Muscle of leg (tissue), 11 donors: Measurements from ENCODE around the gene SLC66A2. TPM values are rescaled to one million over a fixed set of nuclear protein-coding genes. Genes with fewer than 3 reads are reported as not detected.

ENCODE experiments used
- DNase-seq: peaks from one replicate; pipeline ENCODE4 v3.0.0; 2013
- H3K27ac ChIP-seq: one replicate; pipeline ENCODE4 v1.5.1; 2013; ENCODE audit warnings: mild to moderate bottlenecking, low read length, control low read depth
- H3K27me3 ChIP-seq: one replicate; pipeline ENCODE4 v1.6.1; 2013; ENCODE audit warnings: low read length; ENCODE audit not compliant: control insufficient read depth, insufficient read depth
- H3K36me3 ChIP-seq: one replicate; pipeline ENCODE4 v1.6.1; 2013; ENCODE audit warnings: low read length; ENCODE audit not compliant: control insufficient read depth, insufficient read depth
- H3K4me1 ChIP-seq: one replicate; pipeline ENCODE4 v1.6.1; 2013; ENCODE audit warnings: low read length; ENCODE audit not compliant: control insufficient read depth, insufficient read depth
- H3K4me3 ChIP-seq: one replicate; pipeline ENCODE4 v1.5.1; 2013; ENCODE audit warnings: low read length, control low read depth
- H3K9me3 ChIP-seq: replicated peaks from 2 replicates; pipeline ENCODE4 v1.6.1; 2013; ENCODE audit warnings: low read depth, low read length; ENCODE audit not compliant: control insufficient read depth
- WGBS: methylation state at CpG from one replicate; pipeline ENCODE4 v1.1.5; 2013; ENCODE audit warnings: missing lambda C conversion rate; ENCODE audit not compliant: insufficient coverage; 5-methylcytosine and 5-hydroxymethylcytosine counted together
- polyA plus RNA-seq, 8 donors: library from polyadenylated mRNA; unstranded; fragments of 120-200 nt; gene quantifications; one replicate each; pipeline versions ENCODE4 v1.2.1 to v1.2.3, GENCODE V29; 2013; ENCODE audit warnings: inconsistent platforms in 1 of 8, low replicate concordance in 1 of 8; ENCODE audit not compliant: insufficient read length in 8 of 8, insufficient read depth in 1 of 8
- total RNA-seq: library from RNA; stranded (reverse); fragments of 120-200 nt; gene quantifications from one replicate; pipeline ENCODE4 v1.2.4, GENCODE V29; 2013

The SLC66A2 gene
- total and polyA plus RNA-seq, 9 donors: 23.1 to 33.7 (median 25.8) TPM

DNA sequence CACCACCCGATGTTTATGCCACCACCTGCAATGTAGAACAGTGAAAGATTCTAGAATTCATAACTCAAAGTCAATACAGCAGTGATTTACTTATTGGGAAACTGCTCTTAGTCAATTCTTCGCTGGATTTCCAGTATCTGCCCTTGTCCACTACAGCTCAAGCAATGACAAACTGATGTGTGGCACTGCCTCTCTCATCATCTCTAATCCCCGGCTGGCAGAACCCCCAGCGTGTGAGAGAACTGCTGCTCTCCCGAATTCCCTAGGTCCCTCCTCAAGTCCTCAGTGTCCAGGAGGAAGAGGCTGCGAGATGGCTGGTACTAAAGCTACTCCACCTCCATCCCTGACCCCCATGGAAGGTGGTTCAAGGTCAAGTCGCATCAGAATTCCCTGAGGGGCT, 35.3 kb upstream of the SLC66A2 start:
- Histone ChIP-seq H3K4me3 (peak overlapping the region; percentile 91), H3K4me1 (peaks cover 11% of the 10 kb centered on the region), H3K36me3 (peaks cover 26% of the 10 kb centered on the region), H3K27ac (peak overlapping the region; percentile 20), H3K27me3 (no peaks in the 10 kb centered on the region), H3K9me3 (no peaks in the 10 kb centered on the region)
- peak; percentile 22 for DNase-seq
- WGBS: 44% methylated on average over 5 of the region's 7 CpGs

DNA sequence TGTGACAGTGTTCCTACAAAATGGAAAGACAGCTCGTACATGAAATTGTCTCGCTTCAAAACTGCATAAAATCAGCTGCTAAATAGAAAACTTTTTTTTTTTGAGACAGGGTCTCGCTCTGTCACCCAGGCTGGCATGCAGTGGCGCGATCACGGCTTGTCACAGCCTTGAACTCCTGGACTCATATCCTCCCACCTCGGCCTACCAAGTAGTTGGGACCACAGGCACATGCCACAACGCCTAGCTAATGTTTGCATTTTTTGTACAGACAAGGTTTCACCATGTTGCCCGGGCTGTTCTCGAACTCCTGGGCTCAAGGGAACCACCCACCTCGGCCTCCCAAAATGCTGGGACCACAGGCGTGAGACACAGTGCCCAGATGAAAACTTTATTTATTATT, 33.7 kb upstream of the SLC66A2 start:
- Histone ChIP-seq H3K4me1 (peaks cover 11% of the 10 kb centered on the region), H3K9me3 (no peaks in the 10 kb centered on the region), H3K36me3 (peaks cover 26% of the 10 kb centered on the region), H3K27ac (no peak overlapping the region), H3K27me3 (no peaks in the 10 kb centered on the region), H3K4me3 (no peak overlapping the region)
- DNase-seq: no peak
- 92% methylated on average over 11 of the region's 12 CpGs for WGBS

DNA sequence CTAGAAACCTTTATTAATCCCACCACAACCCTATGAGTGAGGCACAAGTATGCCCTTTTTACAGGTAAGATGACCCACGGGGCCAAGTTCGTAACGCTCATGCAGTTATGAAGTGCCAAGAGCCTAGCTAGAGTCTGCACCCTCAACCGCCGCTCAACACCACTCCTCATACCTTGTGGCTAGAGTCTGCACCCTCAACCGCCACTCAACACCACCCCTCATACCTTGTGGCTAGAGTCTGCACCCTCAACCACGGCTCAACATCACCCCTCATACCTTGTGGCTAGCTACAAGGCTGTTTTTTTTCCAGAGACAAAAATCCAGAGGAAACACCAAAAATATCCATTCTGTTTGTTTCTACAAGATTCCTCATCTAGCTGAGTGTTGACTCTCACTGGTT, 32.3 kb upstream of the SLC66A2 start:
- H3K27ac ChIP-seq: no peak overlapping the region
- no peaks in the 10 kb centered on the region for H3K27me3 ChIP-seq
- peaks cover 31% of the 10 kb centered on the region for H3K36me3 ChIP-seq
- no peak overlapping the region for H3K4me3 ChIP-seq
- no peak for DNase-seq
- H3K9me3 ChIP-seq: no peaks in the 10 kb centered on the region
- peaks cover 6% of the 10 kb centered on the region for H3K4me1 ChIP-seq
- 96% methylated on average over 7 of the region's 7 CpGs for WGBS

- H3K27me3 ChIP-seq: no peaks in the 10 kb centered on the region
- 100% methylated on average over 2 of the region's 4 CpGs for WGBS
- H3K27ac ChIP-seq: no peak overlapping the region
- peak; percentile 32 for DNase-seq
- no peak overlapping the region for H3K4me3 ChIP-seq
- H3K9me3 ChIP-seq: no peaks in the 10 kb centered on the region
- H3K4me1 ChIP-seq: peaks cover 6% of the 10 kb centered on the region
- H3K36me3 ChIP-seq: peaks cover 31% of the 10 kb centered on the region
These were observed 31.8 kb upstream of the SLC66A2 start for GRCh38 chr18:79983253-79983652.

GRCh38 chr18:79982736-79983135, 31.3 kb upstream of the SLC66A2 start:
- no peak overlapping the region for H3K4me3 ChIP-seq

GRCh38 chr18:79980585-79980984, 29.1 kb upstream of the SLC66A2 start:
- H3K4me1 ChIP-seq: no peaks in the 10 kb centered on the region
- H3K27ac ChIP-seq: no peak overlapping the region
- H3K4me3 ChIP-seq: no peak overlapping the region
- H3K27me3 ChIP-seq: no peaks in the 10 kb centered on the region
- H3K36me3 ChIP-seq: peaks cover 44% of the 10 kb centered on the region
- H3K9me3 ChIP-seq: no peaks in the 10 kb centered on the region
- WGBS: 82% methylated on average over 6 of the region's 13 CpGs
- no peak for DNase-seq

More at GRCh38 chr18:79982736-79983135, 31.3 kb upstream of the SLC66A2 start:
- no peaks in the 10 kb centered on the region for H3K9me3 ChIP-seq
- peaks cover 6% of the 10 kb centered on the region for H3K4me1 ChIP-seq
- no peaks in the 10 kb centered on the region for H3K27me3 ChIP-seq
- H3K27ac ChIP-seq: no peak overlapping the region
- 78% methylated on average over 3 of the region's 6 CpGs for WGBS
- peaks cover 33% of the 10 kb centered on the region for H3K36me3 ChIP-seq
- DNase-seq: peak; percentile 21

DNA sequence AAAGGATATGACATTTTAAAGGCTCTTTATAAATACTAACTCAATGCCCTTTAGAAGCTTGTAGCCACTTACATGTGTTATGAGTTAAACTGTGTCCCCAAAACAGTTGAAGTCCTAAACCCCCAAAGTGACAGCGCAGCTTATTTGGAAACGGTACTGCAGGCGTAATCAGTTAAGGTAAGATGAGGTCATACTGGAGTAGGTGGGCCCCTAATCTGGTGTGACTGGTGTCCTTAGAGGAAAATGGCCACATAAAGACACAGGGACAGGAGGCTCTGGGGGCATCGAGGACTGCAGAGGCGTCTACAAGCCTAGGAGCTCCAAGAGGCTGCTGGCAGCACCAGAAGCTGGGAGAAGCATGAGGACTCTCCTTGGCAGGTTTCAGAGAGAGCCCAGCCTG, 28.4 kb upstream of the SLC66A2 start:
- 79% methylated on average over 5 of the region's 5 CpGs for WGBS
- H3K9me3 ChIP-seq: no peaks in the 10 kb centered on the region
- H3K27ac ChIP-seq: no peak overlapping the region
- no peak overlapping the region for H3K4me3 ChIP-seq
- H3K36me3 ChIP-seq: peaks cover 46% of the 10 kb centered on the region
- H3K27me3 ChIP-seq: no peaks in the 10 kb centered on the region
- no peak for DNase-seq
- no peaks in the 10 kb centered on the region for H3K4me1 ChIP-seq

DNA sequence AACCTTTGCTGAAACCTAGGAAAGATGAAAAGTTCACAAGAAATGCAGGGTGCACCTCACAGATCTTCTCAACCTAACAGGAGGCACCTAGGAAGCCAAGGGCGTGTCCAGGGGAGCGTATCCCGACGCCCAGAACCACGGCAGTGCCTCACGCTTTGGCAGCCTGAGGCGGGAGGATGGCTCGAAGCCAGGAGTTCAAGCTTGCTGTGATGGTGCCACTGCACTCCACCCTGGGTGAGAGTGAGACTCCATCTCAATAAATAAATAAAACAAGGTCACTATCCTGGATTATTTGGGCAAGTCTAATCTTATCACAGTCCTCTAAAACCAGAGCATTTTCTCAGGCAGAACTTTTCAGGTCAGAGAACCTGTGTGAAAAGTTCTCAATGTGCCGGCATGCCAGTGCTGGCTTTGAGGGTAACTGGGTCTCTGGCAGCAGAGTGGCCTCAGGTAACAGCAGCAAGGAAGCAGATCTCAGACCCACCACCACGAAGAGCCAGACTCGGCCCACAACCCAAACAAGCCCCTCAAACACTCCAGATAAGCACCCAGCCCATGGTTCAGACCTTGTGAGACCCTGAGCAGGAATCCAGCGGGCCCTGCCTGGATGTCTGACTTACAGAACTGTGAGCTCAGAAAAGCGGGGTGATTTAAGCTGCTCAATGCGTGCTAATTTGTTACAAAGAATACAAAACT, 24.7 kb upstream of the SLC66A2 start:
- 97% methylated on average over 4 of the region's 14 CpGs for WGBS
- Histone ChIP-seq H3K27me3 (no peaks in the 10 kb centered on the region), H3K27ac (no peak overlapping the region), H3K4me1 (no peaks in the 10 kb centered on the region), H3K4me3 (no peak overlapping the region), H3K36me3 (peaks cover 48% of the 10 kb centered on the region), H3K9me3 (no peaks in the 10 kb centered on the region)
- DNase-seq: no peak

DNA sequence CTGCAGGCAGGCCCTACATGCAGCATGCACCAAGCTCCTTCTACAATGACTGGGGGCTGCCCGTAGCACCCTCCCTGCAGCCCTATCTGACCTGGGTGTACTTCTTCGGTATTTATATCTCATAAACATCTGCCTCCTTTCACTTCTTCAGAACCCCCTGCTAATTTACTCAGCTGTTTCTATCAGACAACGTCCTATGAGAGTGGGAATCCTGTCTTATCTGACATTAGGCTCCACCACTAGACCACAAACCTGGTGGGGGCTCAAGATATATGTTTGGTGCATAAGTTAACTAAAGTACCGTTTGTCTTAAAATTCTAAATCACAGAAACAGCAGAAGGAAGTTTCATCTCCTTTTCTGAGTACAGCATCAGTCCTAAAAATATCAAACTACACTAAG, 23.6 kb upstream of the SLC66A2 start:
- Histone ChIP-seq H3K9me3 (no peaks in the 10 kb centered on the region), H3K27ac (no peak overlapping the region), H3K4me1 (no peaks in the 10 kb centered on the region), H3K4me3 (no peak overlapping the region), H3K27me3 (no peaks in the 10 kb centered on the region), H3K36me3 (peaks cover 51% of the 10 kb centered on the region)
- WGBS: 100% methylated on average over 2 of the region's 4 CpGs
- no peak for DNase-seq

GRCh38 chr18:79974025-79974654, 22.7 kb upstream of the SLC66A2 start:
- peaks cover 48% of the 10 kb centered on the region for H3K36me3 ChIP-seq
- H3K4me3 ChIP-seq: no peak overlapping the region
- no CpG with 5 or more reads among the region's 4 CpGs for WGBS
- no peak overlapping the region for H3K27ac ChIP-seq
- no peak for DNase-seq
- H3K9me3 ChIP-seq: no peaks in the 10 kb centered on the region
- no peaks in the 10 kb centered on the region for H3K4me1 ChIP-seq
- no peaks in the 10 kb centered on the region for H3K27me3 ChIP-seq
